Osteoblast (primary cell): ENCODE measurements around the gene PRKCB. TPM values are rescaled to one million over a fixed set of nuclear protein-coding genes. Genes with fewer than 3 reads are reported as not detected.

Experiments
- DNase-seq: peaks from one replicate; pipeline ENCODE4 v3.0.0; 2011; ENCODE audit warnings: low spot score, mixed read lengths; ENCODE audit not compliant: insufficient read length; ENCODE audit errors: missing footprints
- H2AFZ ChIP-seq: 2 replicates; pipeline ENCODE4 v1.6.0; 2011; ENCODE audit warnings: mild to moderate bottlenecking, low read length
- H3K27ac ChIP-seq: 2 replicates; pipeline ENCODE4 v1.5.1; 2011; ENCODE audit warnings: mild to moderate bottlenecking, low read depth, low read length, moderate library complexity
- H3K27me3 ChIP-seq: 2 replicates; pipeline ENCODE4 v1.6.0; 2012; ENCODE audit warnings: mild to moderate bottlenecking, control low read depth, inconsistent platforms, low read length, moderate library complexity; ENCODE audit not compliant: insufficient read depth
- H3K36me3 ChIP-seq: 2 replicates; pipeline ENCODE4 v1.5.1; 2011; ENCODE audit warnings: mild to moderate bottlenecking, low read length, control low read depth, moderate library complexity; ENCODE audit not compliant: insufficient read depth
- H3K4me1 ChIP-seq: 2 replicates; pipeline ENCODE4 v1.5.1; 2011; ENCODE audit warnings: mild to moderate bottlenecking, low read length, control low read depth, moderate library complexity; ENCODE audit not compliant: insufficient read depth
- H3K4me2 ChIP-seq: 2 replicates; pipeline ENCODE4 v1.6.0; 2011; ENCODE audit warnings: mild to moderate bottlenecking, low read length; ENCODE audit not compliant: insufficient read depth
- H3K4me3 ChIP-seq: fragments of 200-600 bp; sonication (generic); 3 replicates; pipeline ENCODE4 v1.5.1; 2012; ENCODE audit warnings: mild to moderate bottlenecking, low read length, inconsistent platforms; ENCODE audit not compliant: insufficient read depth
- H3K79me2 ChIP-seq: 2 replicates; pipeline ENCODE4 v1.6.0; 2012; ENCODE audit warnings: mild to moderate bottlenecking, low read length, control low read depth, inconsistent platforms; ENCODE audit not compliant: insufficient read depth
- H3K9me3 ChIP-seq: 2 replicates; pipeline ENCODE4 v1.5.1; 2011; ENCODE audit warnings: low read depth, low read length, control low read depth
- H4K20me1 ChIP-seq: 2 replicates; pipeline ENCODE4 v1.6.0; 2012; ENCODE audit warnings: mild to moderate bottlenecking, low read length, control low read depth; ENCODE audit not compliant: insufficient read depth
- total RNA-seq: library from RNA; depleted of rRNA; stranded (reverse); fragments of >200 nt; gene quantifications from 2 replicates; pipeline ENCODE4 v1.2.3, GENCODE V29; 2012
- TF ChIP-seq, protein P1 (sequence below): IDR thresholded peaks from 2 replicates; pipeline ENCODE4 v1.5.1; 2011; ENCODE audit warnings: mild to moderate bottlenecking, low read depth, low read length, moderate library complexity; ENCODE audit errors: extremely low read depth

The PRKCB gene
- total RNA-seq, 1 donor, result under 0.01 TPM

DNA sequence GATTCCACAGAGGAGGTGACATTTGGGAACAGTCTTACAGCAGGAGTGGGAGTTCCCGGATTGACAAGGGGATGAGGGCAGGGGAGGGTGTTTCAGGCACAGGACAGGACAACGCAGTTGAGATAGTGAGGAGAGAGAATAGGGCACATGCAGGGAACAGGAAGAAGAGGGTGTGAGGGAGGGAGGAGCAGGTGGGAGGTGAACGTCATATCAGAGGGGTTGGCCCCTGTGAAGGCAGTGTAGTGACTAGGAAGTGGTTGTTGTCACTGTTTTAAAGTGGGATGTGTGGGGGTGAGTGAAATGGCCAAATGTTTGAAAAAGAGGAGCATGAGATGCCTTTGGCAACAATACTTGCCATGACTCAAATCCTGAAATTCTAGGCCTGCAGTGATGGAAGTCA, 12.2 kb downstream of the PRKCB start:
- TF ChIP-seq, protein P1, sequence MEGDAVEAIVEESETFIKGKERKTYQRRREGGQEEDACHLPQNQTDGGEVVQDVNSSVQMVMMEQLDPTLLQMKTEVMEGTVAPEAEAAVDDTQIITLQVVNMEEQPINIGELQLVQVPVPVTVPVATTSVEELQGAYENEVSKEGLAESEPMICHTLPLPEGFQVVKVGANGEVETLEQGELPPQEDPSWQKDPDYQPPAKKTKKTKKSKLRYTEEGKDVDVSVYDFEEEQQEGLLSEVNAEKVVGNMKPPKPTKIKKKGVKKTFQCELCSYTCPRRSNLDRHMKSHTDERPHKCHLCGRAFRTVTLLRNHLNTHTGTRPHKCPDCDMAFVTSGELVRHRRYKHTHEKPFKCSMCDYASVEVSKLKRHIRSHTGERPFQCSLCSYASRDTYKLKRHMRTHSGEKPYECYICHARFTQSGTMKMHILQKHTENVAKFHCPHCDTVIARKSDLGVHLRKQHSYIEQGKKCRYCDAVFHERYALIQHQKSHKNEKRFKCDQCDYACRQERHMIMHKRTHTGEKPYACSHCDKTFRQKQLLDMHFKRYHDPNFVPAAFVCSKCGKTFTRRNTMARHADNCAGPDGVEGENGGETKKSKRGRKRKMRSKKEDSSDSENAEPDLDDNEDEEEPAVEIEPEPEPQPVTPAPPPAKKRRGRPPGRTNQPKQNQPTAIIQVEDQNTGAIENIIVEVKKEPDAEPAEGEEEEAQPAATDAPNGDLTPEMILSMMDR, result no peak
- DNase-seq, result no peak
- H3K27ac ChIP-seq, result no peak overlapping the region
- no peaks in the 10 kb centered on the region for H3K27me3 ChIP-seq
- H3K79me2 ChIP-seq, result no peaks in the 10 kb centered on the region
- no peak overlapping the region for H2AFZ ChIP-seq
- H3K9me3 ChIP-seq, result no peaks in the 10 kb centered on the region
- H3K4me3 ChIP-seq, result no peak overlapping the region
- H3K36me3 ChIP-seq, result no peaks in the 10 kb centered on the region
- H3K4me2 ChIP-seq, result no peak overlapping the region
- no peaks in the 10 kb centered on the region for H3K4me1 ChIP-seq
- no peaks in the 10 kb centered on the region for H4K20me1 ChIP-seq

- Histone ChIP-seq H3K9me3 (no peaks in the 10 kb centered on the region), H3K27ac (no peak overlapping the region), H3K36me3 (no peaks in the 10 kb centered on the region), H3K79me2 (no peaks in the 10 kb centered on the region), H3K4me1 (no peaks in the 10 kb centered on the region), H4K20me1 (no peaks in the 10 kb centered on the region), H3K4me2 (no peak overlapping the region), H2AFZ (no peak overlapping the region), H3K27me3 (no peaks in the 10 kb centered on the region), H3K4me3 (no peak overlapping the region)
- TF ChIP-seq, protein P1, result no peak
- no peak for DNase-seq
Observed at GRCh38 chr16:23848958-23849357, 13.2 kb downstream of the PRKCB start.

DNA sequence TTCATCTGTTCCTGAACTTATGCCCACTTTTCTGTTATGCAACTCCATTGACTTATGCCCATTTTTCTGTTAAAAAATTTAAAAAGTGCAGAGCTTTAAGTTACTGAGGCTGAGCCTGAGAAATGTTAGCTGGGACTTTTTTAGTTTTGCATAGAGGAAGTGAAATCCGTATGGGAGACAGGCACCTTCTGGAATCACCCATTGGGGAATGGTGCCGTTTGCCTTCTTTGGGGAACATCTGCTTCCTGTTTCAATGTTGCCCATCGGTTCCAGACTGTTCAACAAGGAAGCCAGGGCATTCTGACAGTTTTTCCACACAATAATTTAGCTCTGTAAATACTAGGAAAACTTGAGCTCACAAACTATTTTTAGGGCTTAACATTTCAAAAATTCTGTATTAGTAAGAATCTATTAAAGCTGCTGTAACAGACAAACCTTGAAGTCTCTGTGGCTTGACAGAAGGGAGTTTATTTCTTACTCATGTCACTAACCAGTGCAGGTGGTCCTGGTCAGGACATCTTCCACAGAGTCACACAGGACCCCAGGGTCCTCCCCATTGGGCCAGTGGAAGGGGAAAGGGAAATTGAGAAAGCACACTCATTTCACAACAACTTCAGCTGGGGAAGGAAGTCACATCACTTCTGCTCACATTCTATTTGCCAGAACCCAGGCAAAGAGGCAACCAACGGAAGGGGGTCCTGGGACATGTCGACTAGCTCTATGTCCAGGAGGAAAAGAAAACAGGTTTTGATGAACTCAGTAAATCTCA, 17.2 kb downstream of the PRKCB start:
- Histone ChIP-seq H4K20me1 (no peaks in the 10 kb centered on the region), H3K4me1 (no peaks in the 10 kb centered on the region), H3K4me3 (no peak overlapping the region), H3K4me2 (no peak overlapping the region), H3K79me2 (no peaks in the 10 kb centered on the region), H3K27me3 (no peaks in the 10 kb centered on the region), H2AFZ (no peak overlapping the region), H3K36me3 (no peaks in the 10 kb centered on the region), H3K27ac (no peak overlapping the region), H3K9me3 (no peaks in the 10 kb centered on the region)
- no peak for DNase-seq
- TF ChIP-seq, protein P1, result no peak

DNA sequence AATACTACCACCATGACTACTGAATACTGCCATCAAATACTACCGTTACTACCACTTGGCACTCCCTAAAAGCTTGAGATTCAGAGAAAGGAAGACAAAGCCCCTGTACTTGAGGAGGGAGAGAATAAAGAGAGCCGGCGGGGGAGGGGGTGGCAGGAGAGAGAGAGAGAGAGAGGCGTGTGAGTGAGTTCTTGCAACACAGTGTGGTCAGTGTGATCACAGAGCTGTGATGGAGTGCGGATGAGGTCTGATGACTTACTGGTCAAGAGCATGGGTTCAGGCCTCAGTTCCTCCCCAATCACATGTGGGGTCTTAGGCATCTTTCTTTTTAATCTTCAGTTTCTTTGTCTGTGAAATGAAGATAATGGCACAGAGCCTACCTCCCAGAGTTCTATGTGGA, 19.2 kb downstream of the PRKCB start:
- TF ChIP-seq, protein P1, result no peak
- Histone ChIP-seq H3K9me3 (no peaks in the 10 kb centered on the region), H3K4me2 (no peak overlapping the region), H3K27me3 (no peaks in the 10 kb centered on the region), H3K36me3 (no peaks in the 10 kb centered on the region), H3K4me1 (no peaks in the 10 kb centered on the region), H3K27ac (no peak overlapping the region), H3K79me2 (no peaks in the 10 kb centered on the region), H4K20me1 (no peaks in the 10 kb centered on the region), H2AFZ (no peak overlapping the region), H3K4me3 (no peak overlapping the region)
- no peak for DNase-seq
